IMR-90 (cell line): ENCODE results near the gene BOD1L1. TPM values are rescaled to one million over a fixed set of nuclear protein-coding genes. Genes with fewer than 3 reads are reported as not detected.

Experiments used
- ATAC-seq: fragments of 200-7000 bp; cut with Tn5 transposase; 2 replicates; pipeline ENCODE4 v1.9.1; 2020; ENCODE audit warnings: low read depth, mild to moderate bottlenecking, moderate library complexity
- BruUV-seq: library from RNA; stranded (reverse); fragments of 400-500 nt; replicated peaks from 2 replicates; lab custom pipeline; 2021; lab: Mats Ljungman, UMichigan
- CTCF ChIA-PET: fragments of 300-600 bp; formaldehyde crosslinking; extraction: SDS; loops from one replicate; lab custom pipeline; 2021; ENCODE audit warnings: antibody characterized with exemption; lab: Yijun Ruan, JAX
- POLR2A ChIA-PET: fragments of 300-600 bp; sonication (Branson Sonifier 250); formaldehyde crosslinking; loops from one replicate; lab custom pipeline; 2022; ENCODE audit warnings: antibody characterized with exemption; ENCODE audit not compliant: unreplicated experiment; lab: Charles Lee
- DNase-seq: peaks from one replicate; pipeline ENCODE4 v3.0.0; 2013
- H2AFZ ChIP-seq: replicated peaks from 2 replicates; pipeline ENCODE3; 2013; ENCODE audit warnings: low read length, mild to moderate bottlenecking; ENCODE audit not compliant: poor library complexity
- H2AK5ac ChIP-seq: 2 replicates; pipeline ENCODE4 v1.6.1; 2013; ENCODE audit warnings: low read depth, low read length, inconsistent platforms
- H2AK9ac ChIP-seq: replicated peaks from 2 replicates; pipeline ENCODE3; 2013; ENCODE audit warnings: mild to moderate bottlenecking, low read depth, low read length, moderate library complexity; ENCODE audit not compliant: poor library complexity
- H2BK120ac ChIP-seq: 2 replicates; pipeline ENCODE4 v1.6.1; 2013; ENCODE audit warnings: low read depth, low read length, inconsistent platforms
- H2BK15ac ChIP-seq: 3 replicates; pipeline ENCODE4 v1.6.1; 2013; ENCODE audit warnings: low read depth, low read length, inconsistent platforms
- H2BK20ac ChIP-seq: 2 replicates; pipeline ENCODE4 v1.6.1; 2013; ENCODE audit warnings: low read depth, mild to moderate bottlenecking, inconsistent platforms, low read length, moderate library complexity
- H2BK5ac ChIP-seq: 2 replicates; pipeline ENCODE4 v1.6.1; 2013; ENCODE audit warnings: mild to moderate bottlenecking, low read depth, low read length, inconsistent platforms; ENCODE audit not compliant: poor library complexity, severe bottlenecking
- H3K14ac ChIP-seq: replicated peaks from 2 replicates; pipeline ENCODE4 v1.6.1; 2013; ENCODE audit warnings: low read depth, low read length, inconsistent platforms
- H3K18ac ChIP-seq: 2 replicates; pipeline ENCODE4 v1.6.1; 2013; ENCODE audit warnings: low read depth, low read length, control low read depth
- H3K23ac ChIP-seq: 2 replicates; pipeline ENCODE4 v1.6.1; 2013; ENCODE audit warnings: low read depth, low read length, inconsistent platforms
- H3K27ac ChIP-seq: 2 replicates; pipeline ENCODE4 v1.5.1; 2013; ENCODE audit warnings: mild to moderate bottlenecking, control low read depth, low read length; ENCODE audit not compliant: insufficient read depth
- H3K27me3 ChIP-seq: 2 replicates; pipeline ENCODE4 v1.6.1; 2013; ENCODE audit warnings: low read length; ENCODE audit not compliant: control insufficient read depth, insufficient read depth
- H3K36me3 ChIP-seq: 2 replicates; pipeline ENCODE4 v1.6.1; 2013; ENCODE audit warnings: low read length, mixed read lengths; ENCODE audit not compliant: control insufficient read depth, insufficient read depth
- H3K4ac ChIP-seq: 2 replicates; pipeline ENCODE4 v1.6.1; 2013; ENCODE audit warnings: low read depth, low read length, inconsistent platforms
- H3K4me1 ChIP-seq: 2 replicates; pipeline ENCODE4 v1.6.1; 2013; ENCODE audit warnings: low read length, mixed read lengths; ENCODE audit not compliant: control insufficient read depth, insufficient read depth
- H3K4me2 ChIP-seq: 2 replicates; pipeline ENCODE4 v1.6.1; 2013; ENCODE audit warnings: low read depth, mild to moderate bottlenecking, control low read depth, low read length, moderate library complexity
- H3K4me3 ChIP-seq: 2 replicates; pipeline ENCODE4 v1.5.1; 2013; ENCODE audit warnings: low read depth, mild to moderate bottlenecking, control low read depth, low read length, moderate library complexity; ENCODE audit not compliant: insufficient read depth
- H3K56ac ChIP-seq: 2 replicates; pipeline ENCODE4 v1.6.1; 2013; ENCODE audit warnings: low read length, inconsistent platforms; ENCODE audit not compliant: insufficient read depth; ENCODE audit errors: extremely low read depth
- H3K79me1 ChIP-seq, 2 experiments: 2 replicates each; pipeline ENCODE4 v1.6.1; 2013; ENCODE audit warnings: low read length in 2 of 2, inconsistent platforms in 1 of 2, low read depth in 1 of 2
- H3K9ac ChIP-seq: 2 replicates; pipeline ENCODE4 v1.6.1; 2013; ENCODE audit warnings: low read depth, low read length, control low read depth
- H3K9me1 ChIP-seq: 2 replicates; pipeline ENCODE4 v1.6.1; 2013; ENCODE audit warnings: low read length, inconsistent platforms; ENCODE audit not compliant: insufficient read depth
- H3K9me3 ChIP-seq: 2 replicates; pipeline ENCODE4 v1.6.1; 2013; ENCODE audit warnings: low read length; ENCODE audit not compliant: control insufficient read depth, insufficient read depth
- H4K20me1 ChIP-seq: 2 replicates; pipeline ENCODE4 v1.6.1; 2013; ENCODE audit warnings: low read length, inconsistent platforms; ENCODE audit not compliant: insufficient read depth
- H4K5ac ChIP-seq: 2 replicates; pipeline ENCODE4 v1.6.1; 2013; ENCODE audit warnings: mild to moderate bottlenecking, low read depth, low read length, control low read depth
- H4K8ac ChIP-seq, 2 experiments: 2 replicates each; pipeline ENCODE4 v1.6.1; 2013; ENCODE audit warnings: low read depth in 2 of 2, low read length in 2 of 2, control low read depth in 1 of 2, inconsistent platforms in 1 of 2
- H4K91ac ChIP-seq: 2 replicates; pipeline ENCODE4 v1.6.1; 2013; ENCODE audit warnings: low read depth, low read length, inconsistent platforms; ENCODE audit not compliant: insufficient read depth
- CEBPB ChIP-seq: IDR thresholded peaks from 2 replicates; pipeline ENCODE4 v1.6.1; 2012; ENCODE audit warnings: low read depth, low read length, improper control_type of control experiment
- CHD1 ChIP-seq: IDR thresholded peaks from 2 replicates; pipeline ENCODE4 v1.6.1; 2012; ENCODE audit warnings: low read depth, low read length, improper control_type of control experiment
- ELK1 ChIP-seq: fragments of 150-350 bp; IDR thresholded peaks from 2 replicates; pipeline ENCODE4 v1.6.1; 2016; ENCODE audit warnings: low read depth, mild to moderate bottlenecking, low read length, moderate library complexity, borderline replicate concordance
- FOS ChIP-seq: fragments of 150-350 bp; IDR thresholded peaks from 2 replicates; pipeline ENCODE4 v1.6.1; 2016; ENCODE audit warnings: low read depth, low read length
- MAFK ChIP-seq: IDR thresholded peaks from 2 replicates; pipeline ENCODE4 v1.6.1; 2012; ENCODE audit warnings: low read depth, low read length, improper control_type of control experiment
- MAZ ChIP-seq: IDR thresholded peaks from 2 replicates; pipeline ENCODE4 v1.6.1; 2012; ENCODE audit warnings: low read depth, mild to moderate bottlenecking, low read length, improper control_type of control experiment, moderate library complexity, borderline replicate concordance
- NFE2L2 ChIP-seq: fragments of 150-350 bp; IDR thresholded peaks from 2 replicates; pipeline ENCODE4 v1.6.1; 2016; ENCODE audit warnings: low read depth, mild to moderate bottlenecking, low read length
- POLR2A ChIP-seq: IDR thresholded peaks from 2 replicates; pipeline ENCODE4 v1.6.1; 2012; ENCODE audit warnings: mild to moderate bottlenecking, low read depth, low read length
- RCOR1 ChIP-seq: IDR thresholded peaks from 2 replicates; pipeline ENCODE4 v1.6.1; 2012; ENCODE audit warnings: mild to moderate bottlenecking, low read length, improper control_type of control experiment; ENCODE audit not compliant: insufficient replicate concordance
- SMC3 ChIP-seq: fragments of 150-350 bp; IDR thresholded peaks from 2 replicates; pipeline ENCODE4 v1.6.1; 2016; ENCODE audit warnings: low read depth, mild to moderate bottlenecking, antibody characterized with exemption, low read length, moderate library complexity
- USF2 ChIP-seq: fragments of 150-350 bp; IDR thresholded peaks from 2 replicates; pipeline ENCODE4 v1.6.1; 2017; ENCODE audit warnings: mild to moderate bottlenecking, antibody characterized with exemption, low read length, low read depth
- WGBS, 2 experiments: methylation state at CpG; one replicate each; pipeline versions ENCODE4 v1.1.5 to v1.1.7; 2013; ENCODE audit warnings: missing lambda C conversion rate in 2 of 2; ENCODE audit not compliant: insufficient read length in 1 of 2; ENCODE audit errors: extremely low coverage in 2 of 2; 5-methylcytosine and 5-hydroxymethylcytosine counted together
- dilution Hi-C: fragments of 300-500 bp; cut with HindIII; formaldehyde crosslinking; loops from one replicate; pipeline ENCODE4 v1.14.3; 2018; ENCODE audit warnings: low sequenced_read_pairs; ENCODE audit not compliant: unreplicated experiment
- in situ Hi-C: fragments of 300-500 bp; cut with MboI; formaldehyde crosslinking; loops from 3 replicates; pipeline ENCODE4 v1.14.3; 2019; ENCODE audit warnings: low sequenced_read_pairs, inconsistent platforms, mixed read lengths
- intact Hi-C: fragments of 100-400 bp; cut with micrococcal nuclease; formaldehyde crosslinking; loops from 2 replicates; pipeline ENCODE4 v1.10.0; 2022
- polyA plus RNA-seq, 3 experiments: library from polyadenylated mRNA; depleted of rRNA; stranded (reverse); fragments of >200 nt; gene quantifications; 2 replicates each; pipeline ENCODE4 v1.2.3, GENCODE V29; 2012; ENCODE audit warnings: low replicate concordance in 1 of 3
- total RNA-seq: library from RNA; depleted of rRNA; stranded (reverse); fragments of >200 nt; gene quantifications from 2 replicates; pipeline ENCODE4 v1.2.3, GENCODE V29; 2012

The BOD1L1 gene
- total and polyA plus RNA-seq, 2 of the 4 experiments (the other 2 are of a cell fraction): 13.5 to 26.9 TPM

GRCh38 chr4:13647031-13647430 is 19.5 kb upstream of the BOD1L1 start:
- H3K56ac ChIP-seq: no peak overlapping the region
- ATAC-seq: peak; percentile 29; the same call in 1 of the 2 replicates
- peak overlapping the region; percentile 44; the same call in 1 of the 2 replicates for H3K14ac ChIP-seq
- H4K5ac ChIP-seq: peak overlapping the region; percentile 10; the same call in 1 of the 2 replicates
- no peaks in the 10 kb centered on the region for H4K20me1 ChIP-seq
- H2BK120ac ChIP-seq: peak overlapping the region; percentile 70; the same call in 1 of the 2 replicates
- H3K4me1 ChIP-seq: peaks cover 4% of the 10 kb centered on the region
- BruUV-seq: no TSS peak
- WGBS, 2 experiments: 40% methylated on average over 1 of the region's 6 CpGs; no CpG with 5 or more reads in 1 of the 2 experiments
- dilution Hi-C loops (no loop called here), intact Hi-C loops (no loop called here), in situ Hi-C loops (loop anchor here (25.0 kb wide), 1 partner anchor 1815 kb away; the partner anchor contains the start of gene CC2D2A)
- no peaks in the 10 kb centered on the region for H3K79me1 ChIP-seq
- no peak overlapping the region for H3K27ac ChIP-seq
- no peak overlapping the region for H2BK15ac ChIP-seq
- peak overlapping the region; percentile 83 for H3K4me2 ChIP-seq
- peak overlapping the region; percentile 20; the same call in 1 of the 2 replicates for H3K4me3 ChIP-seq
- H3K18ac ChIP-seq: no peak overlapping the region
- TF ChIP-seq RCOR1 (no peak), USF2 (no peak), POLR2A (no peak), MAZ (no peak), SMC3 (no peak), CEBPB (no peak), MAFK (no peak), FOS (no peak), NFE2L2 (no peak), CHD1 (no peak), ELK1 (no peak)
- ChIA-PET CTCF (no interaction called here), POLR2A (no interaction called here)
- no peaks in the 10 kb centered on the region for H3K36me3 ChIP-seq
- H2BK5ac ChIP-seq: no peak overlapping the region
- peak overlapping the region; percentile 87 for H2AFZ ChIP-seq
- no peak overlapping the region for H2BK20ac ChIP-seq
- no peak overlapping the region for H2AK9ac ChIP-seq
- no peak for DNase-seq
- 0 out of 2 replicates have a peak overlapping the region, but pooled peaks have one; percentile 29 for H3K23ac ChIP-seq
- H3K9me1 ChIP-seq: no peaks in the 10 kb centered on the region
- peak overlapping the region; percentile 11; the same call in 1 of the 2 replicates for H3K9ac ChIP-seq
- H4K8ac ChIP-seq: peak overlapping the region in 1 of 2 experiments; percentile 74; a peak in 2 of 4 replicates
- no peaks in the 10 kb centered on the region for H3K9me3 ChIP-seq
- peak overlapping the region; percentile 28; the same call in 1 of the 2 replicates for H4K91ac ChIP-seq
- no peaks in the 10 kb centered on the region for H3K27me3 ChIP-seq
- H2AK5ac ChIP-seq: no peak overlapping the region
- H3K4ac ChIP-seq: no peak overlapping the region
